HG02623 (cell line): ENCODE results near the gene WWP2.
"Not testable (repeated sequence)": the region's sequence is repeated elsewhere in the genome, so short reads cannot be mapped to it uniquely, and the experiment has no call there.

ENCODE experiments used
- ATAC-seq: cut with Tn5 transposase; IDR thresholded peaks from one replicate; pipeline ENCODE4 v1.9.1; 2021; ENCODE audit warnings: moderate library complexity; ENCODE audit not compliant: unreplicated experiment

The WWP2 gene

DNA sequence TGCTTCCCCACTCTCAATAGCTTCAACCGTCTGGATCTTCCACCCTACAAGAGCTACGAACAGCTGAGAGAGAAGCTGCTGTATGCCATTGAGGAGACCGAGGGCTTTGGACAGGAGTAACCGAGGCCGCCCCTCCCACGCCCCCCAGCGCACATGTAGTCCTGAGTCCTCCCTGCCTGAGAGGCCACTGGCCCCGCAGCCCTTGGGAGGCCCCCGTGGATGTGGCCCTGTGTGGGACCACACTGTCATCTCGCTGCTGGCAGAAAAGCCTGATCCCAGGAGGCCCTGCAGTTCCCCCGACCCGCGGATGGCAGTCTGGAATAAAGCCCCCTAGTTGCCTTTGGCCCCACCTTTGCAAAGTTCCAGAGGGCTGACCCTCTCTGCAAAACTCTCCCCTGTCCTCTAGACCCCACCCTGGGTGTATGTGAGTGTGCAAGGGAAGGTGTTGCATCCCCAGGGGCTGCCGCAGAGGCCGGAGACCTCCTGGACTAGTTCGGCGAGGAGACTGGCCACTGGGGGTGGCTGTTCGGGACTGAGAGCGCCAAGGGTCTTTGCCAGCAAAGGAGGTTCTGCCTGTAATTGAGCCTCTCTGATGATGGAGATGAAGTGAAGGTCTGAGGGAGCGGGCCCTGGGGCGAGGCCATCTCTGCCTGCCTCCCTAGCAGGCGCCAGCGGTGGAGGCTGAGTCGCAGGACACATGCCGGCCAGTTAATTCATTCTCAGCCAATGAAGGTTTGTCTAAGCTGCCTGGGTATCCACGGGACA, 177.9 kb downstream of the WWP2 start:
- no peak for ATAC-seq

DNA sequence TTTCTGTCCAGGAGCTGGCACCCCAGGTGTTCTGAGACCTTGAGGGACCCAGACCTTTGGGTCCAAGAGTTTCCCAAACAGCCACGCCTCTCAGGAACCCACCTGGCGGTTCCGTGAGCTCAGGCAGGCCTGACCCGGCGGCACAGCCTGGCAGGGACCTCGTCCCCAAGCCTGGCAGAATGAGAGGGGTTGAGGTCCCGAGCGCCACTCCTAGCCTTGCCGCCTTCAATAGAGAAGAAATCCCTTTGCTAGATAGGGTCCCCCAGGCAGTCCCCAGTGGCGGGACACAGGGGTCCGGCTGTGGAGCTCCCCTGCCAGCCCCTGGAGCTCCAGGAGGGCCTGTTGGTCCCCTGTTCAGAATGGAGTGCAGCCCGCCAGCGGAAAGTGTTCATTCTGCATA, 178.5 kb downstream of the WWP2 start:
- ATAC-seq: no peak

DNA sequence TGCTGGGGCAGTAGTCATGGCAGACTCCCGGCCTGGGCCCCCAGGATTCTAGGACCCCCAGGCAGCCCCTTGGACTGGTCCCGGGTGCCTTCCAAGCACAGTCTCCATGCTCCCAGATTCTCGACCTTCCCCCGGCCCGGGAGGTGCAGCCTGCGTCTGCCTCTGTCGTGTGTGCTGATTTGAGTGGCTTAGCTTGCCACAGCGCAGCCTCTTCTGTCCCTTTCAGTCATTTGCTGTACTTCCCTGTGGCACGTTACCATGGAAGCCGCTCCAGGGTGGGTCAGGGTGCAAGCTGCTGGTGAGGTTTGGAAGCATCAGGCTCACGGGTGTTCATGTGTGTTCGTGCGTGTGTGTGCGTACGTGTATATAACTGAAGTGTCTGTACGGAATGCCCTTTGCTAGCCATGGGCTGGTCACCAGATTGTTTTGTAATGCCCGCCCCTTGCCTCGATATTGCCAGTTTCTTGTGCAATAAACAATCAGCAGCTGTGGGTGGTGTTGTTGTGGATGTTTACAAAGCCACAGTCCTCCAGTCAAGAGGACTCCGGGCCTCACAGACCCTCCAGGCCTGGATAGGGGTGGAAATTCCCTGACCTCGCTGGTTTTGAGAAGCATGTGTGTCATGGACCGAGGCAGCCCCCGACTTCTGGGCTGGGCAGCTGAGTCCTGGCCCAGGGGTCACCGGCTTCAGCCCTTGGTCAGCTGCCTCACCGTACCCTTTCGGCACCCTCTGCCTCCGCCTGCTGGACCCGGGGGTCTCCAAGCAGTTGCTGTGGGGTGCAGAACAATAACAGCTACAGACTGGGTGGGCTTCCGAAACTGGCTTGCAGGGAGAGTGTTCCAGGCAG, 179.3 kb downstream of the WWP2 start:
- no peak for ATAC-seq

DNA sequence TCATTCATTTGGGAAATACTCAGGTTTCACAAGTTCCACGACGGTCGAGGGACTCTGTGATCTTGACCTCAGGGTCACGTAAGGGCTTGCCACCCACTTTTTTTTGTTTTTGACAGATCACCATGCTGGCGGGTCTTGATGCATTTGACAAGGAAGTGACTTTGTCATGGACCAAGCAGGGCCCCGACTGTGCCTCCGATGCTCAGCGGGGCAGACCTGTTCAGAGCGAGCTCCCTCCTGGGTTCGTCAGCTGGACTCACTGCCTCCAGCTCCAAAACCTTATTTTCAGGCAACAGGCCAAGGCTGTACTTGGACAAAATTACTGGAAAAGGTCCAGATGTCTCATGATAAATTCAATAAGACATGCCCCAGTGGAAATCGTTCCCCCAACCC, 180.0 kb downstream of the WWP2 start:
- ATAC-seq: no peak

DNA sequence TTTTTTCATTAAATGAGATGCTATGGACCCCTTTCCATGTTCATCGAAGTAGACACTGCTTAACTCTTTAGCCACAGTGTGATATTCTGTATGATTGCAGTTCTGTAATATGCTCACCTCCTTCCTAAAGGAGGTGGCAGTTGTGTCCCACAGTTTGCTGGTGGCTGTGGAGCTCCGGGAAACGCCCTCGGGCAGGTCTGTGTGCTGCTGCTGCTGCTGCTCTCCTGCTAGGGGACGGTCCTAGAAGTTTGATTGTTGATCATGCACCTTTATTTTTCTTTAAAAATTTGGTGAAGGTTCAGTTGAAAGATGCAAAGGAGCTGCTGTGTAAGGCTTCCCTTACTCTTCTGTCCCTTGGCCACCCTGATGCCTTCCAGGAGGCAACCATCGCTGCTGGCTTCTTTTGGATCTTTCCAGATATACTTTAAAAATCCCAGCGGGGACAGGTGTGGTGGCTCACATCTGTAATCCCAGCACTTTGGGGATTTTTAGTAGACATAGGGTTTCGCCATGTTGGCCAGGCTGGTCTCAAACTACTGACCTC, 180.6 kb downstream of the WWP2 start:
- ATAC-seq: no peak

DNA sequence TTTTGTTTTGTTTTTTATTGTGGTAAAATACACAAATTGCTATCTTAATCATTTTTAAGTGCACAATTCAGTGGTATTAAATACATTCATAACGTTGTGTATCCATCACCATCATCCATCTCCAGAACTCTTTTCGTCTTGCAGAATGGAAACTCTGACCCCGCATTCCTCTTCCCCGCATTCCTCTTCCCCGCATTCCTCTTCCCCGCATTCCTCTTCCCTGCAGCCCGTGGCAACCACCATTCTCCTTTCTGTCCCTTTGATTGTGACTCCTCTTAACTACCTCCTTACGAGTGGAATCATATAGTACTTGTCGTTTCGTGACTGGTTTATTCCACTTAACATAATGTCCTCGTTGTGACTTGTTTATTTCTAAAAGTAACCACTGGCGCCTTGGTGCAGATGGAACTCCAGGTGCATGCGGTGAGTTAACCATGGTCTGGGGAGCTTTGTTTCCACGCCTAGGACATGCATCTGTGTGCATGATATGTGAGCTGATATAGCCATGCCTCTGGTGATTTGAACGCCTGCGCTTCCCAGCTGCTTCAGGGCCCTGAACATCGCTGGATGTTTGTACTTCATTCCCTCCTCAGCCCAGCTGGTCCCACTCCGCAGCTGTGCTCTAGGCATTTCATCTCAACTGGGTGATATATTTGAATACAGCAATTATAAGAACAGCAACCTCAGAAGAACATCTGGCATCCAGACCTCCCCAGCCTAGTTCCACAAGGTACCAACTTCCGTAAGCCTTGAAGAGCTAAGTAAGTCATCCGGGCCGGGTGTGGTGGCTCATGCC, 181.3 kb downstream of the WWP2 start:
- ATAC-seq: not testable (repeated sequence)

DNA sequence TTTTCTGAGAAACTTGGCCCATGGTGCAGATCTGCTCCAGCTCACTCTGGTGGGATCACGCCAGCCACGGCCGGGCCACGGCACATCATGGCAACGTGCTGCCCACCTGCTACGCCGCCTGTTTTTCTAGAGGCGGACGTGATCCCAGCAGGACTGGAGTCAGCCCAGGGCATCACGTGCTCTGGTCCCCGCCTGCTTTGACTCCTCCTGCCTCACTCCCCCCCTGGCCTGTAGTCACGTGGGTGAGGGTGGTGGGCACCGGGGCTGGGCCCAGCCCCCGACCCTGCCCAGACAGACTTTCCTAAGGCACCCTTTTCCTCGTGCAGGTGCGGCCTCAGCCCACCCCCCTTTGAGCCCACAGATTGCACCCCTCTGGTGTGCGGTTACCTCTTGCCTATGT, 188.3 kb downstream of the WWP2 start:
- ATAC-seq: not testable (repeated sequence)

DNA sequence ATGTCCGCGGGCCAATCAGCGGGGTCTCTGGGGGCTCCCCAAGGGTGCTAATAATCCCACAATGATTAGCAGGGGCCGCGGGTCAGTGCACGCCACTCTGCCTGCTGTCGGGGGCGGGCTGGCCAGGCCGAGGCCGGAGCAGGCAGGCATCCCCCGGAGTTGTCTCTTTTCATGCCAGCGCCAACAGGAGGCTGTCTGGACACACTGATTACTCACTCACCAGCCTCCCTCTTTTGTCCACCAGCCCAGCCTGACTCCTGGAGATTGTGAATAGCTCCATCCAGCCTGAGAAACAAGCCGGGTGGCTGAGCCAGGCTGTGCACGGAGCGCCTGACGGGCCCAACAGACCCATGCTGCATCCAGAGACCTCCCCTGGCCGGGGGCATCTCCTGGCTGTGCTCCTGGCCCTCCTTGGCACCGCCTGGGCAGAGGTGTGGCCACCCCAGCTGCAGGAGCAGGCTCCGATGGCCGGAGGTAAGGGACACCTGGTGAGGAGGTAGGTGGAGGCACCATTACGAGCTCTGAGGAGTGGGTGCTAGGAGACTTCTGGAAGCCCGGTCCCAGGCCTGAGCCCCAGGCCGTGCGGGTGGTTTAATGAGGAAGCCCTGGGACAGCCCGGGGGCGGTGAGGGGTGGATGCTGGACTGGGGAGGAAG, 189.0 kb downstream of the WWP2 start, which contains the start of gene CLEC18A:
Gene CLEC18A, plus strand, starts transcription at position 318 of the 655 bp plus-strand sequence. Its CDS starts 33 bp downstream, at position 351.
- not testable (repeated sequence) for ATAC-seq

DNA sequence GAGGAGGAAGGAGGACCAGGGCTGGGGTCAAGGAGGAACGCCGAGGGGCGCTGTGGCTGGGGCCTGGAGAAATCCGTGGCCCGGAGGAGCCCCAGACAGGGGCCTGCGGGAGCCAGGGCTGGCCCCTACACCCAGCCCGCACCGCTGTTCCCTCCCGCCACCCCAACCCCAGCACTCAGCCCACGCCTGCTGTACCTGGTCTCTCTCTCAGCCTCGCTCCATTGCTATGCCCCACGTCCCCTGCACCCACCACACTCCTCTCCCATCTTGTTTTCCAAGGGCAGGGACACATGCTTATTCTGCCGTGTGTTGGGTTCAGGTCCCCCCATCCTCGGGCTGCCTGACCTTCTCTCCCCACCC, 189.5 kb downstream of the WWP2 start:
- not testable (repeated sequence) for ATAC-seq

DNA sequence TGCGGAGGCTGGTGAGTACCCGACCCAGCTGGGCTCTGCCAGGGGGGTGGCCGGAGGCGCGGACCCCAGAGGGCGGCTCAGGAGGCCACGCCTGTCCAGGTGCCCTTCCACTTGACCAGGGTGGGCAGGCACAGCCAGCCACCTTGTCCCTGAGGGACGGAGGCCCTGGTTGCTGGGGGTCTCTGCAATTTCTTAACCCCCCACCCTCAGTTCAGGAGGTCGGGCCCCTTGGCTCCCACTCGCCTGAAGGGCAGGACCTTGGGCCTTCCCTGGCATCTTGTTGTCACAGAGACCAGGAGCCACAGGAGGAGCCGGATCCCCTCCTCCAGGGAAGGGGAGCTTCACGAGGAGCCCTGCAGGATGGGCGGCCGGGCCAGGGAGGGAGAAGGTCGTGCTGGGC, 190.0 kb downstream of the WWP2 start:
- ATAC-seq: not testable (repeated sequence)

DNA sequence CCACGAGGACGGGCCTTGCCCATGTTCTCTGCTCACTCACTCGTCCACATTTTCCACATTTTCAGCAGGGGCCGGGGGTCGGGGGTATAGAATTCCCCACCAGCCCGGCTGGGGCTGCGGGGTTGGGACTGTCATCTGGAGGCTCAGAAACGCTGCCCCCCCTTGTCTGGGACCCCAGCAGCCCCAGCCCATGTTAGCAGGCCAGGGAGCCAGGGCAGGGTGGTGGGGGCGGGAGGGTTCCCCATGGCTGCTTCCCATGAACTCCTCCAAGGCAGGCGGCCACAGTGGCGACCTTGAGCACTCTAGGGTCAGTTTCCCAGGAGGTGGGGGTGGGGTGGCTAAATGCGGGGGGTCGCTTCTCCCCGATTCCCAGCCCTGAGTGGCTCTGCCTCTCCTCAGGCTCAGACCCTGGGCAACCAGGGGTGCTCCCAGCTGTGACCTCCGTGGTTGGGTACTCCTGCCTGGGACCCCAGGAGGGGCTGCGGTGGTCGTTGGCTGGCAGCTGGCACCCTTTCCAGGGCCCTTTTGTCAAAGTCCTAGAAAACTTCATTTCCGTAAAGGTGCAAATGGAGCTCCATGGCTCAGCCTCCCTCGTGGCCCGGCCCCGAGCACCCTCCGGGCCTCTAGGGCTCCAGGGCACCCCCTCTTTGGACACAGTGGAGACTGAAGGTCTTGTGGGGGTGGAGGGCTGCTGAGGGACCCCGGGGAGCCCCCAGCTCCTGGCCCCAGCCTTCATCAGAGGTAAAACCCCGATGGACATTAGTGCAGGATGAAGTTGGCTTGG, 190.6 kb downstream of the WWP2 start:
- ATAC-seq: not testable (repeated sequence)

DNA sequence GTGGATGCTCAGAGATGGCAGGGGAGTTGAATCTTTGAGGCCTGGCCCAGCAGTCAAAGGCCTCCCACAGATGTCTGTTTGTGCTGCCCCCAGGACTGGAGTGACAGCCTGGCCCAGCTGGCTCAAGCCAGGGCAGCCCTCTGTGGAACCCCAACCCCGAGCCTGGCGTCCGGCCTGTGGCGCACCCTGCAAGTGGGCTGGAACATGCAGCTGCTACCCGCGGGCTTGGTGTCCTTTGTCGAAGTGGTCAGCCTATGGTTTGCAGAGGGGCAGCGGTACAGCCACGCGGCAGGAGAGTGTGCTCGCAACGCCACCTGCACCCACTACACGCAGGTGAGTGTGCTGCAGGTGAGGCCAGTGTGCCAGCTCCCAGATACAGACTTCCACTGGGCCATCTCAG, 192.1 kb downstream of the WWP2 start:
- ATAC-seq: not testable (repeated sequence)

DNA sequence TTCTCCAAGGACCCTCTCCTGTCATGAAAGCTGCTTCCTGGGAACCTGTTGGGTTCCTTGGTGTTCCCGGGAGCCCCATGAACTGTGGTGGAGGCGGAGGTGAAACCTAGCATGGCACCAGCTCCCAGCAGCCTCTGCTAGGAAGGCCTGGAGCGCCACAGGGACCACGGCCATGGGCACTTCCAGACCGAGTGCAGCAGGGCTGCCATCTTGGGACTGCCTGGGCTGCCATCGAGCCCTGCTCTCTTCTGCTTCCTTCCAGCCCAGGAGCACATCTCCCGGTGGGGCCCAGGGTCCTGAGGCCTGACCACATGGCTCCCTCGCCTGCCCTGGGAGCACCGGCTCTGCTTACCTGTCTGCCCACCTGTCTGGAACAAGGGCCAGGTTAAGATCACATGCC, 201.2 kb downstream of the WWP2 start:
- not testable (repeated sequence) for ATAC-seq

DNA sequence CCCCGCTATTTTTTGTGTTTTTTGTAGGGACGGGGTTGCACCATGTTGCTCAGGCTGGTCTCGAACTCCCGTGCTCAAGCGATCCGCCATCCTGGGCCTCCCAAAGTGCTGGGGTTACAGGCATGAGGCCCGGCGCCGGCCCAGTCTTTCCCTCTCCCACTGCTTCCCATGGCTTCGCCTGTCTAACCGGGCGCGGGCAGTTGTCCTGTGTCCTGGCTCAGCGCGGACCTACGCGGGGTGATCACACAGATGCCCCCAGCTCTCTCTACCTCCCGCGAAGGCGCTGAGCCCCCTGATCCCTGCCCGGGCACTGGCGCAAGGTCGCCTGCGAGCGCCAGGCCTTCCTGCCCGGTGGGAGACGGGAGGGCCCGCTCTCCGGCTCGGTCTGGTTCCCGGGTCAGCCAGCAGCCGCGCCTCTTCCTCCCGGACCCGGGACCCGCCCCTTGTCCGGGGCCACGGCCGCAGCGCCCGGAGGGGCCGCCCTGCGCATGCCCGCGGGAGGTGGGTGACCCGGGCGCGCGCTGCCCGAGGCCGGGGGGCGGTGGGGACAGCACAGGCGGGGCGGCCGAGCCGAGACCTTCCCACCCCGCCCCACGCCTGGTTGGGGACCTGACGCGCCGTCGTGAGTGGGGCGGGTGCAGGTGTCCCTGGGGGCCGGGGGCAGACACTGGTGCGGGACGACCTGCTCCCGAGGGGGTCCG, 203.0 kb downstream of the WWP2 start:
- ATAC-seq: not testable (repeated sequence)

DNA sequence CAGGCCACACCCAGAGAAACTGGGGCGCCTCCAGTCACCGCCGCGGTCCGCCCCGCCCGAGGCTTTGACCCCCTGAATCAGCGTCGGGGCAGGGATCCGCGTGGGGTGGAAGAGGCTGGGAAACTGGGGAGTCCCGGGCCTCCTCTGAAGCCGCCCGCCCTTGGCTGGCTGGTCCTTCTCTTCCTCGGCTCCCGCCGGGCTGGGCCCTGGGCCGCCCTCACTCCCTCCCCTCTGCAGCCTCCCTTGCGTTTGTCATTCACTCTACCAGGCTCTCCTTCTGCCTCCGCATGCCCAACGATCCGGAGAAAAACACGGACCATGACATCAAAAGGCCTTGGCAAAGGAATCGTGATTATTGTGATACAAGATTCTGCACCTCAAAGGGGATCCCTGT, 203.5 kb downstream of the WWP2 start:
- ATAC-seq: not testable (repeated sequence)

DNA sequence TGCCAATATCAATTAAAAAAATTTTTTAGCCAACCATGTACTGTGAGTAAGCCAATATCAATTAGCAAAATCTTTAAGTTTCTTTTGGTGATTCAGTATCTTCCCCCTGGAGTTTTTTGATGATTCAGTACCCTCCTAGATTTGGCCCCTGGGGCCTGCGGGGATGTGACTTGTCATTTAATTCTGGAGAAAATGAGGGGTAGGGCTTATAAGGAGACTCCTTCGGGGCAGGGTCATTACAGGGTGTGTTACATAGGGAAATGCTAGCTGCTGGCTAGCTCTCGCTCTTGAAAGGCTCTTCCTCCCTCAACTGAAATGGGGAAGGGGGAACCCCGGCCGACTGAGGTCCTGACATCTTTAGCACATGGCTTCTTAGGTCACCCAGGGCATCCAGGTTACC, 205.6 kb downstream of the WWP2 start:
- ATAC-seq: not testable (repeated sequence)

DNA sequence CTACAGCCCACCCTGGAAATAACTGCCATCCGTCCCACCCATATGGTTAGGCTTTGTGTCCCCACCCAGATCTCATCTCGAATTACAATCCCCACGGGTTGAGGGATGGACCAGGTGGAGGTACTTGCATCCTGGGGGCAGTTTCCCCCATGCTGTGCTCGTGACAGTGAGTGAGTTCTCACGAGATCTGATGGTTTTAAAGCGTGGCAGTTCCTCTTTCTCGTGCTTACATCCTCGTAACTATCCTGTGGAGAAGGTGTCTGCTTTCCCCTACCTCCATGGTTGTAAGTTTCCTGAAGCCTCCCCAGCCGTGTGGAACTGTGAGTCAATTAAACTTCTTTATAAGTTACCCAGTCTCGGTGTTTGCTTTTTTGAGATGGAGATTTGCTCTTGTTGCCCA, 206.0 kb downstream of the WWP2 start:
- not testable (repeated sequence) for ATAC-seq

DNA sequence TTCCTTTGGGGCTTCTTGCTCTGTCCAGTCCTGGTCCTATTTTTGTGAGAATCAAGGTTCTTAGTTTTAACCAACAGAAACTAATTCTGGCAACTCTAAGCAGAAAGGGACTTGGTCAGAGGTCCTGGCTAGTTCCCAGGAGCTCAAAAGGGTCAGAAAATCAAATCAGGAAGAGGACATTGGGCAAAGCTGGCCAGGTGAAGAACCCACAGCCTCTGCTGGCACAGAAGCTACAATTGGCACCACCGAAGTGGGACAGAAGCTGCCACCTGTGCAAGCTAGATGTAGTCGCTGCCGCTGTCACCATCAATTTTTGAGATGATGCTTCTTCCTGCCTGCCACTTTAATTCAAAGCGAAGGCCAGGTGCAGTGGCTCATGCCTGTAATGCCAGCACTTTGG, 207.5 kb downstream of the WWP2 start:
- not testable (repeated sequence) for ATAC-seq

DNA sequence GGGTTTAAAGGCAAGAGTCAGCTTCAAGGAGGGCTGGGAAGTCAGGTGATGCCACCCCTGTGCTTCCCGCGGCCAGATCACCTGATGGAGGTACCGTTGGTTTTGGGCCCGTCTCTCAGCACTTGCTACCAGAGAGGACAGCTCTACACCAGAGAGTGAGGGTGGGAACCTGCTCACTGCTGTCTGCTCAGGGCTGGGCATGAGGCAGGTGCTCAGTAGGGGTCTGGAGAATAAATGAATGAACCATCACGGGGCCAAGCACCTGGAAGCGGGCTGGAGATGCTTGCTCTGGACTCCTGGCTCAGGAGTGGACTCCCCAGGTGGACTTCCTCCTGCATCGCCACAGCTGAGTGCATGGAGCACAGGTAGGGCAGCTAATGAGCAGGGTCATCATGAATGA, 210.0 kb downstream of the WWP2 start:
- ATAC-seq: not testable (repeated sequence)
